ENCODE data around the gene ERRFI1. TPM values are rescaled to one million over a fixed set of nuclear protein-coding genes. Genes with fewer than 3 reads are reported as not detected.
A peak's percentile ranks its signal among the peaks of the same experiment; 100 is the strongest.

The ERRFI1 gene
- total RNA-seq, 2 experiments from 2014 or later, result 0.22 to 0.35 TPM

GRCh38 chr1:8003438-8004112 lies 22.5 kb downstream of the ERRFI1 start:
- no peak overlapping the region for H3K27ac Mint-ChIP-seq
- H3K4me1 Mint-ChIP-seq, result no peaks in the 10 kb centered on the region
- no peaks in the 10 kb centered on the region for H3K27me3 Mint-ChIP-seq
- H3K4me3 Mint-ChIP-seq, result no peak overlapping the region
- no peaks in the 10 kb centered on the region for H3K9me3 Mint-ChIP-seq
- ChIA-PET POLR2A (interaction anchor here (0.6 kb wide), 1 partner anchor 29 kb away, joined by 6 read pairs; no protein-coding TSS in a partner anchor), CTCF (interaction anchor here (0.8 kb wide), 1 partner anchor 12 kb away, joined by 5 read pairs; no protein-coding TSS in a partner anchor)
- no peaks in the 10 kb centered on the region for H3K36me3 Mint-ChIP-seq (ENCODE audit: low read depth)
- DNase-seq, result no peak

- peaks cover under 1% of the 10 kb centered on the region for H3K36me3 Mint-ChIP-seq (ENCODE audit: low read depth)
- ChIA-PET CTCF (interaction anchor here (0.9 kb wide), 1 partner anchor 12 kb away, joined by 3 read pairs; no protein-coding TSS in a partner anchor), POLR2A (no interaction called here)
- H3K4me3 Mint-ChIP-seq, result no peak overlapping the region
- H3K9me3 Mint-ChIP-seq, result no peaks in the 10 kb centered on the region
- H3K27me3 Mint-ChIP-seq, result no peaks in the 10 kb centered on the region
- no peak overlapping the region for H3K27ac Mint-ChIP-seq
- no peaks in the 10 kb centered on the region for H3K4me1 Mint-ChIP-seq
- DNase-seq, result no peak
These were observed 23.2 kb downstream of the ERRFI1 start for GRCh38 chr1:8002921-8003320.

GRCh38 chr1:8002329-8002910 lies 23.7 kb downstream of the ERRFI1 start:
- Mint-ChIP-seq H3K27ac (no peak overlapping the region), H3K4me1 (no peaks in the 10 kb centered on the region), H3K9me3 (no peaks in the 10 kb centered on the region), H3K36me3 (ENCODE audit: low read depth) (peaks cover 2% of the 10 kb centered on the region), H3K27me3 (no peaks in the 10 kb centered on the region), H3K4me3 (no peak overlapping the region)
- DNase-seq, result no peak
- ChIA-PET POLR2A (no interaction called here), CTCF (interaction anchor here (0.9 kb wide), 1 partner anchor 11 kb away, joined by 3 read pairs; no protein-coding TSS in a partner anchor)

GRCh38 chr1:7995437-7995836 lies 30.7 kb downstream of the ERRFI1 start:
- Mint-ChIP-seq H3K4me3 (no peak overlapping the region), H3K36me3 (ENCODE audit: low read depth) (peaks cover 9% of the 10 kb centered on the region), H3K4me1 (no peaks in the 10 kb centered on the region), H3K27ac (no peak overlapping the region), H3K9me3 (no peaks in the 10 kb centered on the region), H3K27me3 (no peaks in the 10 kb centered on the region)
- ChIA-PET CTCF (no interaction called here), POLR2A (no interaction called here)
- DNase-seq, result no peak

GRCh38 chr1:7994827-7995226 lies 31.3 kb downstream of the ERRFI1 start:
- peaks cover 16% of the 10 kb centered on the region for H3K36me3 Mint-ChIP-seq (ENCODE audit: low read depth)
- H3K4me1 Mint-ChIP-seq, result no peaks in the 10 kb centered on the region
- POLR2A ChIA-PET, result no interaction called here
- CTCF ChIA-PET, result no interaction called here
- H3K27me3 Mint-ChIP-seq, result no peaks in the 10 kb centered on the region
- H3K4me3 Mint-ChIP-seq, result no peak overlapping the region
- H3K27ac Mint-ChIP-seq, result no peak overlapping the region
- no peak for DNase-seq
- no peaks in the 10 kb centered on the region for H3K9me3 Mint-ChIP-seq

- Mint-ChIP-seq H3K36me3 (ENCODE audit: low read depth) (peaks cover 18% of the 10 kb centered on the region), H3K27ac (no peak overlapping the region), H3K4me1 (no peaks in the 10 kb centered on the region), H3K9me3 (no peaks in the 10 kb centered on the region), H3K4me3 (no peak overlapping the region), H3K27me3 (no peaks in the 10 kb centered on the region)
- DNase-seq, result no peak
- CTCF ChIA-PET, result no interaction called here
- POLR2A ChIA-PET, result no interaction called here
These were observed 32.3 kb downstream of the ERRFI1 start for GRCh38 chr1:7993593-7994479.

GRCh38 chr1:7992885-7993284 lies 33.2 kb downstream of the ERRFI1 start:
- POLR2A ChIA-PET, result no interaction called here
- CTCF ChIA-PET, result no interaction called here
- H3K27me3 Mint-ChIP-seq, result no peaks in the 10 kb centered on the region

GRCh38 chr1:7991504-7992440 lies 34.3 kb downstream of the ERRFI1 start:
- no peaks in the 10 kb centered on the region for H3K27me3 Mint-ChIP-seq
- ChIA-PET POLR2A (no interaction called here), CTCF (interaction anchor here (0.7 to 1.3 kb wide), 2 partner anchors 11 to 23 kb away, joined by 3 read pairs; no protein-coding TSS in a partner anchor)
- H3K4me1 Mint-ChIP-seq, result no peaks in the 10 kb centered on the region
- no peak overlapping the region for H3K4me3 Mint-ChIP-seq
- no peak for DNase-seq
- H3K27ac Mint-ChIP-seq, result no peak overlapping the region
- H3K9me3 Mint-ChIP-seq, result no peaks in the 10 kb centered on the region
- H3K36me3 Mint-ChIP-seq (ENCODE audit: low read depth), result peaks cover 11% of the 10 kb centered on the region

More at GRCh38 chr1:7992885-7993284, 33.2 kb downstream of the ERRFI1 start:
- peaks cover 17% of the 10 kb centered on the region for H3K36me3 Mint-ChIP-seq (ENCODE audit: low read depth)
- no peaks in the 10 kb centered on the region for H3K9me3 Mint-ChIP-seq
- H3K4me1 Mint-ChIP-seq, result no peaks in the 10 kb centered on the region
- H3K4me3 Mint-ChIP-seq, result no peak overlapping the region
- no peak overlapping the region for H3K27ac Mint-ChIP-seq
- DNase-seq, result no peak

- H3K4me1 Mint-ChIP-seq, result no peaks in the 10 kb centered on the region
- POLR2A ChIA-PET, result no interaction called here
- H3K9me3 Mint-ChIP-seq, result no peaks in the 10 kb centered on the region
- no peak overlapping the region for H3K27ac Mint-ChIP-seq
- DNase-seq, result no peak
- peaks cover 15% of the 10 kb centered on the region for H3K36me3 Mint-ChIP-seq (ENCODE audit: low read depth)
- no peak overlapping the region for H3K4me3 Mint-ChIP-seq
- H3K27me3 Mint-ChIP-seq, result no peaks in the 10 kb centered on the region
- CTCF ChIA-PET, result interaction anchor here (0.6 to 0.7 kb wide), 2 partner anchors 24 to 305 kb away, joined by 6 read pairs; no protein-coding TSS in a partner anchor
These were observed 36.2 kb downstream of the ERRFI1 start for GRCh38 chr1:7989762-7990428.

- ChIA-PET POLR2A (no interaction called here), CTCF (no interaction called here)
- H3K4me1 Mint-ChIP-seq, result peaks cover 2% of the 10 kb centered on the region
- no peaks in the 10 kb centered on the region for H3K27me3 Mint-ChIP-seq
- H3K36me3 Mint-ChIP-seq (ENCODE audit: low read depth), result peaks cover 24% of the 10 kb centered on the region
- no peak for DNase-seq
- no peaks in the 10 kb centered on the region for H3K9me3 Mint-ChIP-seq
- H3K4me3 Mint-ChIP-seq, result no peak overlapping the region
- no peak overlapping the region for H3K27ac Mint-ChIP-seq
These were observed 37.5 kb downstream of the ERRFI1 start for GRCh38 chr1:7988576-7988975.

- Mint-ChIP-seq H3K9me3 (no peaks in the 10 kb centered on the region), H3K4me3 (no peak overlapping the region), H3K27me3 (no peaks in the 10 kb centered on the region), H3K27ac (peak overlapping the region; percentile 2), H3K4me1 (peaks cover 5% of the 10 kb centered on the region), H3K36me3 (ENCODE audit: low read depth) (peaks cover 24% of the 10 kb centered on the region)
- POLR2A ChIA-PET, result no interaction called here
- CTCF ChIA-PET, result interaction anchor here (0.7 to 2.4 kb wide), 2 partner anchors 12 to 28 kb away, joined by 3 to 8 read pairs; no protein-coding TSS in a partner anchor
- DNase-seq, result no peak
These were observed 38.6 kb downstream of the ERRFI1 start for GRCh38 chr1:7987528-7987927.
